Renal pelvis (tissue), 4 donors: ENCODE results near the gene TULP4. TPM values are rescaled to one million over a fixed set of nuclear protein-coding genes. Genes with fewer than 3 reads are reported as not detected.
"Not testable (repeated sequence)": the region's sequence is repeated elsewhere in the genome, so short reads cannot be mapped to it uniquely, and the experiment has no call there.

Experiments used
- DNase-seq: peaks from one replicate; pipeline ENCODE4 v3.0.0-alpha.2; 2013
- polyA plus RNA-seq, 3 donors: library from polyadenylated mRNA; unstranded; fragments of 120-200 nt; gene quantifications; one replicate each; pipeline ENCODE4 v1.2.1, GENCODE V29; 2013; ENCODE audit not compliant: insufficient read length in 3 of 3

The TULP4 gene
- polyA plus RNA-seq, 3 donors: 17.6 to 24.8 (median 23.2) TPM

DNA sequence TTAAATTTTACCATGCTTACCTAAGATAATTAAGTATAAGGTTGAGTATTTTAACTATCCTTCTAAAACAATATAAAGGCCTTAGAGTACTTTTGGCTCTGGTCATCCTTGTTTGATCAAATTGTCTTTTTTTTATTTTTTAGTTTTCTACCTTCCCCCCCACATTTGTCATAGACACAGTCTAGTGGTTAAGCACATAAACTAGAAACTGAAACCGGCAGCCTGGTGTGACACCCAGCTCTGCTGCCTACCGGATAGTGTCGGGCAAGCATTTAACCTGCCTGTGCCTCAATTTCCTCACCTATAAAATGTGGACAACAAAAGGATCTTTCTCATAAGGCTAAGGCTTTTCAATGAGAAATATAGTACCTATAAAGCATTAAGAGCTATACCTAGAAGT lies 21.6 kb upstream of the TULP4 start:
- no peak for DNase-seq

DNA sequence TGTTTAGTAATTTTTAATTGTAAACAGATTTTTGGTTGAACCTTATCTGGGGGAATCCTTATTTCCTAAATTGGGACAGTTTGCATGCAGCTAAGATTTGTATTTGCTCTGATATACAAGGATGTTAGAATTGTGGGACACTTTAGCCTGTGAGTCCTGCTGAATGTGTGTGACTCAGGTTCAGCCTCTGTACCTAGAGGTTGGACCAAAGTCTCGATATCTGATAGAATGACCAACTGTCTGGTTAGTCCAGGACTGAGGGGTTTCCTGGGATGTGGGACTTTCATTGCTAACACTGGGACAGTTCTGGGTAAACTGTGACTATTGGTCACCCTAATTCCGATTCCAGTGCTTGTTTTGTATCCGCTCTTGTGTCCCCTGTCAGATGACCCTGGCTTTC lies 20.2 kb upstream of the TULP4 start:
- DNase-seq: no peak

DNA sequence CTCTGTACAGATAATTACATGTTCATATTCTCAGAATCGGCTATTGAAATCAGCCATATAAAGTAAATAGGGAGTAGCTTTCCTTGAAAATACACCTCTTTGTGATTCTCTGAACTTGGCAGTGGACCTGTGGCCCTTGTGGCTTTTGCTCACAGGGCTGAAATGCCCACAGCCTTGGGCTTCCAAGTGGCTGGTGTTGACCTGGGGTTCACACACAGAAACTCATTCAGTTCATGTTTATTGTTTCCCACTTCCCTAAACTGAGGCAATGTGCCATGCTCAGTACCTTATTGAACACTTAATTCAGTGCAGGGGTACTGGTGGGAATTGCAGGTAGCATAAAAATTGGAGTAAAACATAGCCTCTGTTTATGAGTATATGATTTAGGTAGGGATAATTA lies 19.1 kb upstream of the TULP4 start:
- no peak for DNase-seq

GRCh38 chr6:158295976-158296853 lies 16.1 kb upstream of the TULP4 start:
- DNase-seq: not testable (repeated sequence)

GRCh38 chr6:158296854-158297324 lies 15.4 kb upstream of the TULP4 start:
- DNase-seq: not testable (repeated sequence)

- not testable (repeated sequence) for DNase-seq
These were observed 14.6 kb upstream of the TULP4 start for GRCh38 chr6:158297657-158298056.

DNA sequence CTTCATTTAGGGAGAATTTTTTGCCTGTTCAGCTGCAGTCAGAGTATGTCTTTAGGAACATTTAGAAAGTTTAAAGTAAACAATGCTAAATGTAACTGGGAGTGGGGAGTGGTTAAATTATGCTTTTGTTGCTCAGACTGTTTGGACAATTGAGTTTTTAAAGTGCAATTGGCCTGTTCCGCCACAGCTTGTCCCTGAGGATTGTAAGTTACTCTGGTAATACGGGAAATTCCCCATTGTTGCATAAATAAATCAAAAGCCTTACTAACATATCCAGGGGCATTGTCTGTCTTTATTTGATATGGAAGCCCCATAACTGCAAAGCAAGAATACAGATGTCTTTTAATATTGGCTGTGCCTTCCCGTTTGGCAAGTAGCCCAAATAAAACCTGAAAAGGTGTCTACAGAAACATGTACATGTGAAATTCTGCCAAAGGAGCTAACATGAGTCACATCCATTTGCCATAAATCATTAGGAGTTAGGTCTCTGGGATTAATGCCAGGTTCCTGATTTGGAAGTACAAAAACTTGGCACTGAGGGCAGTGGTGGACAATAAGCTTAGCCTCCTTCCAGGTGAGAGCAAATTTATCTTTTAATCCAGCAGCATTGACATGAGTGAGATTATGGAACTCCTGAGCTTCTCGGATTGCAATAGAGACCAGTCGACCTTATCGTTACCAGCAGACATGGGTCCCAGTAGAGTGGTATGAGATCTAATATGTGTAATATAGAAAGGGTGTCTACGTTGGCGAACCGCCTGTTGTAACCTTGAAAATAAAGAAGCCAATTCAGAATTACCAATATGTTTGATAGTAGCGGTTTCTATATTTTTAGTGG lies 11.7 kb upstream of the TULP4 start:
- DNase-seq: not testable (repeated sequence)

DNA sequence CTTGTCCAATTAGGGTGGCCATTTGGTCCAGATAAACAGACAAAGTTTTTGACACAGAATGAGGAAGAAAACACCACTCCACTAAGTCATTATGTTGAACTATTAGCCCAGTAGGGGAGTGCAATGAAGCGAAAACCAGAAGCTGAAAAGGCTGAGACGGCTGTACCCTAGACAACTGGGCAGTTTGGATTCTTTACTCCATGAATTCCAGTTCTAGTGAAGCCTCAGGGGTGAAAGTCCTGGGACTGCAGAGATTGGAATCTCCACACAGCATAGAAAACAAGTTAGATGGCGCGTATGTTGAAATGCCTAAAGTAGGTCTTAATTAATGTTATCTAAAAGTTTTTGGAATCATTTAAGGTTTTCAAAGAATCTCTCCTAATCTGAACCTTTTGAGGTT lies 10.7 kb upstream of the TULP4 start:
- not testable (repeated sequence) for DNase-seq

DNA sequence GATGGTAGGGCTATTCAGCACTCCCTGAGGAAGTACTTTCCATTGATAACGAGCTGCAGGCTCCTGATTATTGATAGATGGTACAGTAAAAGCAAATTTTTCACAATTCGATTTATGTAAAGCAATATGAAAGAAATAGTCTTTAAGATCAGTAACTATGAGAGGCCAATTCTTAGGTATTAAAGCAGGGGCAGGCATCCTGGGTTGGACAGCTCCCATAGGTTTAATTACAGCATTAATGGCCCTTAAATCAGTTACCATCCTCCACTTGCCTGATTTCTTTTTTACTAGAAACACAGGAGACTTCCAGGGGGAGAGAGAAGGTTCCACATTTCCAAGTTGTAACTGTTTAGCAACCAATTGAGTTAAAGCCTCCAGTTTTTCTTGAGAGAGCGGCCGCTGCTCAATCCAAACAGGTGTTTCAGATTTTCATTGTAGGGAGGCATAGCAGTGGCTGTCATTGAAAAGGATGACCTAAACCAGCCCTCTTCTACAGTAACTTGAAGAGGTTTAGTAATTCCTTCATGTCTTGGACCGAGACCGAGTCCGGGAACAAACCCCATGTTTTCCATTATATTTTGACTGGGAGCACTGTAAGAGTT lies 10.0 kb upstream of the TULP4 start:
- DNase-seq: not testable (repeated sequence)

DNA sequence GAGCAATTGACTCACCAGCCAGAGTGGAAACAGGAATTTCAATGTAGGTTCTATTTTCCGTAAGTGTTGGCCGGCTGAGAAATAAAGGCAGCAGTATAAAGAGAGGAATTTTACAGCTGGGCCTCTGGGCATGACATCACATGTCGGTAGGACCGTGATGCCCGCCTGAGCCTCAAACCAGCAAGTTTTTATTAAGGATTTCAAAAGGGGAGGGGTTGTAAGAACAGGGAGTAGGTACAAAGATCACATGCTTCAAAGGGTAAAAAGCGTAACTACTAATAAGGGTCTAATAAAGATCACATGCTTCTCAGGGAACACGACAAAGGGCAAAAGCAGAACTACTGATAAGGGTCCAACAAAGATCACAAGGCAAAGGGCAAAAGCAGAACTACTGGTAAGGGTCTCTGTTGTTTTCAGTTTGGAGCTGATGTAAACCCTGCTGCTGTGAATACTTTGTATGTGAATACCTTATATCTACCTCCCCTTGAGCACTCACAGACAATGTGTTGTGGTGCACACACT lies 9.0 kb upstream of the TULP4 start:
- DNase-seq: no peak

- DNase-seq: no peak
These were observed 8.0 kb upstream of the TULP4 start for GRCh38 chr6:158304254-158304653.

DNA sequence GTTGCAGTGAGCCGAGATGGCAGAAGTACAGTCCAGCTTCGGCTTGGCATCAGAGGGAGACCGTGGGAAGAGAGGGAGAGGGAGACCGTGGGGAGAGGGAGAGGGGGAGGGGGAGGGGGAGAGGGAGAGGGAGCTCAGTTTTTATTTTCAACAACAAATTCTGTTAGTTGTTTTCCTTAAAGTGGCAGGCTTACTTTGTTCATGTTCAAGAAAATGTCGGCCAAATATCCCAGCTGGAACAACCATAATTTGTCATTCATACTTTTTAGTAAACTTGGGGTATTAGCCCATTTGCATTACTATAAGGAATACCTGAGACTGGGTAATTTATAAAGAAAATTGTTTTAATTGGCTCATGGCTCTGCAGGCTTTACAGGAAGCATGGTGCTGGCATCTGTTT lies 2.5 kb upstream of the TULP4 start:
- DNase-seq: no peak

- DNase-seq: no peak
These were observed 1.1 kb upstream of the TULP4 start for GRCh38 chr6:158311193-158311592.

GRCh38 chr6:158311626-158312025 lies 639 bp upstream of the TULP4 start:
- no peak for DNase-seq

GRCh38 chr6:158312672-158313397 lies 570 bp downstream of the TULP4 start:
- DNase-seq: no peak

- DNase-seq: no peak
These were observed 1.7 kb downstream of the TULP4 start for GRCh38 chr6:158313989-158314388.

GRCh38 chr6:158314737-158315136 lies 2.5 kb downstream of the TULP4 start:
- DNase-seq: no peak

- DNase-seq: no peak
These were observed 3.8 kb downstream of the TULP4 start for GRCh38 chr6:158316022-158316421.

DNA sequence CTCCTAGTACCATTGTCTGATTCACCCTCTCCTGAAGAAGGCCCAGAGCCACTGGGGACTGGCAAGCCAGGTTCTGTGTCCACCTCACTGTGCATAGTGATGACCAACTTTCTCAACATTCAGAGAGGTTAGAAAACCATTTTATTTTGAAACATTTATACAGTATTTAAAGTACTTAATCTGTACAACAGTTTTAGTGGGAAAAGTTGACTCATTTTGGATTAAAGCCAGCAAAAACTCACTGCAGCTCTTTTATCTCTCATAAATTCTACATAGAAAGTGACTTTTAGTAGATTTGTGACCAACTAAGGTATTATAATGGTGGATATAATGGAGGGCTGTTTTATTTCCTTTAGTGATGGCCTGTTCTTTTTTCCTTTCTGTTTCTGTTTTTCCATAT lies 9.7 kb downstream of the TULP4 start:
- no peak for DNase-seq

GRCh38 chr6:158322400-158322723 lies 10.1 kb downstream of the TULP4 start:
- no peak for DNase-seq

DNA sequence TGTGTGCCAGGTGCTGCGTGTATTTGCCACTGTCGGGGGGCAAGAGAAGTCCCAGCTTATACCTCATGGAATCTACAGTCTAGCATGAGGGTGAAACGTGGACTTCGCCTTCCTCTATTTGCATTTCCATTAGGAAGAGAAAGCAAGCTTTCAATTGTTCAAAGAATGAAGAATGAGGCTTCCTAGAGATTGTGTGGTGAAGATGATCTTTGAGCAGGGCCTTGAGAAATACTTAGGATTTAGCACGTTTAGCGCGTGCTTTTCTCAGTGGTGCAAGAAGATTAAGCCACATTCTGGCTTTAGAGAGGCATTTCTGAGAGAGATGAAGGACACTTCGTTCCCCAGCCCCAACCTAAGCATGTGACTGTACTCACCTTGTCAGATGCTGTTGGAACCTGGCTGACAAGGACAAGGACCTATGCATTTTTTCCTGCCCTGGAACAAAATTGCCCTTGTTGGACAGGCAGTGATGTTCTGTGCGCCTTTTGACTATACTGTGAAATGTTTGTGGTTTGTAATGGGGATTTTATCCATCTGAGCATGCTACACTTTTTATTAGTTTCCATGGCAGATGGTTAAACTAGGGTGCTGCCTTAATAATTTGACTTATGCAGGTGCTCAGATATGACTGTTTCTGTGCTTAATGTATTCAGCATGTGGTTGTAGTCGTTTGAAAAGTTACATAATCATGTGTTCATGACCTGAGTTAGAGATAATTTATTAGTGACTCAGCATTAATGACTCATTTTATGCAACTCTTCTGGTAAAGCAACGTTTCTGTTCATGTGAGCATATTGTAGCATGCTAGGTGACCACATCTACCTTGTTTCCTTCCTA lies 10.7 kb downstream of the TULP4 start:
- no peak for DNase-seq
